ENCODE measurements around the gene ZNF205.

The ZNF205 gene

DNA sequence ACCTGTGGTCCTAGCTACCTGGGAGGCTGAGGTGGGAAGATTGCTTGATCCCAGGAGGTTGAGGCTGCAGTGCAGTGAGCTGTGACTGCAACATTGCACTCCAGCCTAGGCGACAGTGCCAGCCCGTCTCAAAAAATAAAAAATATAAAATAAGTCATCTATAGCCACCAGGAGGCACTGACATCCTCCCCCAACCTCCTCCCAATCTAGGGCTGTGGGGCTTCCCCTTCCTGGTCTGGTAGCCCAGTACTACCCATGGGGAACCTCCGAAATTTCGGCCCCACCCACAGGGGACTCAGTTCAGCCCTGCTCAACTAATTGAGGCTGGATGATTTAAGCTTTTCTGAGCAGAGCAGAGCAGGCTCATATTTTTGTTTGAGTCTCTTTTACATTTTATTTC lies 16.5 kb upstream of the ZNF205 start:
- Histone ChIP-seq H3K4me1 (ENCODE audit: control extremely low read depth in 1 of 4, control insufficient read depth in 4 of 4, insufficient read depth in 4 of 4, low read length in 3 of 4) (peaks cover 10 to 30% (median 22%) of the 10 kb centered on the region in 4 experiments), H3K9me3 (ENCODE audit: control extremely low read depth in 1 of 5, control insufficient read depth in 4 of 5, insufficient read depth in 2 of 5, low read depth in 1 of 5, low read length in 4 of 5) (no peaks in the 10 kb centered on the region), H3K27ac (ENCODE audit: insufficient read depth in 1 of 2, low read depth in 1 of 2, low read length in 2 of 2, poor library complexity in 1 of 2, severe bottlenecking in 2 of 2) (no peak overlapping the region), H3K36me3 (ENCODE audit: control insufficient read depth in 4 of 4, insufficient read depth in 4 of 4, low read length in 3 of 4) (no peaks in the 10 kb centered on the region), H3K27me3 (replicated peaks in 2 of 5; ENCODE audit: control insufficient read depth in 4 of 5, insufficient read depth in 5 of 5, low read length in 4 of 5) (no peaks in the 10 kb centered on the region), H3K4me3 (ENCODE audit: control insufficient read depth in 1 of 7, extremely low read depth in 1 of 7, insufficient read depth in 4 of 7, low read depth in 2 of 7, low read length in 6 of 7) (peak overlapping the region in 1 of 7 experiments; percentile 28)
- POLR2A ChIA-PET = interaction anchor here (0.6 kb wide), 1 partner anchor 20 kb away, joined by 3 read pairs; no protein-coding TSS in a partner anchor
- peak; percentile 81 to 87 (median 86) for DNase-seq
- WGBS (ENCODE audit: insufficient coverage) = 0% methylated on average over 1 of the region's 4 CpGs
- CTCF ChIA-PET = interaction anchor here (0.6 to 8.2 kb wide), 20 partner anchors 12 to 371 kb away, joined by 3 to 103 read pairs (median 4); no protein-coding TSS in a partner anchor

DNA sequence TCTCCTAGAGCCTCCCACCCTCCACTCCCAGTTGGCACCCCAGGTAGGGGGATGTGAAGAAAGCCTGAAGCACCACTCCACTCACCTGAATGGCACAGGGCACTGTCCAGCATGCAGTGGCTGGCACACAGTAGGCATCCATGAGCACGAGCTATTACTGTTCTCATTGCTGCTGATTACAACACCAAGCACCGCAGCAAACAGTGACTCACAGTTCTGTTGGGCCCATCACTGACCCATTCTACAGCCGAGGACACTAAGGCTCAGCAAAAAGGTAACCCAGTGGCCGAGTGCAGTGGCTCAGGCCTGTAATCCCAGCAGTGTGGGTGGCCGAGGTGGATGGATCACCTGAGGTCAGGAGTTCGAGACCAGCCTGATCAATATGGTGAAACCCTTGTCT lies 16.0 kb upstream of the ZNF205 start:
- ChIA-PET CTCF (interaction anchor here (0.6 to 8.2 kb wide), 15 partner anchors 11 to 75 kb away, joined by 3 to 103 read pairs (median 4); no protein-coding TSS in a partner anchor), POLR2A (no interaction called here)
- DNase-seq = no peak
- Histone ChIP-seq H3K9me3 (ENCODE audit: control extremely low read depth in 1 of 5, control insufficient read depth in 4 of 5, insufficient read depth in 2 of 5, low read depth in 1 of 5, low read length in 4 of 5) (no peaks in the 10 kb centered on the region), H3K36me3 (ENCODE audit: control insufficient read depth in 4 of 4, insufficient read depth in 4 of 4, low read length in 3 of 4) (no peaks in the 10 kb centered on the region), H3K4me1 (ENCODE audit: control extremely low read depth in 1 of 4, control insufficient read depth in 4 of 4, insufficient read depth in 4 of 4, low read length in 3 of 4) (peaks cover 10 to 32% (median 27%) of the 10 kb centered on the region in 4 experiments), H3K27ac (ENCODE audit: insufficient read depth in 1 of 2, low read depth in 1 of 2, low read length in 2 of 2, poor library complexity in 1 of 2, severe bottlenecking in 2 of 2) (no peak overlapping the region), H3K27me3 (replicated peaks in 2 of 5; ENCODE audit: control insufficient read depth in 4 of 5, insufficient read depth in 5 of 5, low read length in 4 of 5) (no peaks in the 10 kb centered on the region), H3K4me3 (ENCODE audit: control insufficient read depth in 1 of 7, extremely low read depth in 1 of 7, insufficient read depth in 4 of 7, low read depth in 2 of 7, low read length in 6 of 7) (no peak overlapping the region)
- WGBS (ENCODE audit: insufficient coverage) = 97% methylated on average over 5 of the region's 6 CpGs

DNA sequence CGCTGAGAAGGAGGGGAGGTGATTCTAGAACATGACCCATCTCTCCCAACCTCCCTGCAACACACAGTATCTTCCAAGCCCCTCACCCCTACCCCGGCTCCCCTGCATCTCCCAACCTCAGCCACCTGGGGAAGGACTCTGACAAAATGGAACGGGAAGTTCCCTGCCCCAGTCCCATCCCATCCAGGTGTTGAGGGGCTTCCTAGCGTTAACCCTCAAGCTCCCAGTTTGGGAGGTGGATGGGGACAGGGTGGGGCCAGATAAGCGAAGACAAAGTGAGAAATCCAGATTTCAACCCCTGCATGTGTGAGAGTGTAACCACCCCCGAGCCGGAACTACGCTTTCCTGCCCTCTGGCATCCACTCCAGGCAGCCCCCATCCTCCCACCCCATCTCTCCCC lies 15.1 kb upstream of the ZNF205 start:
- DNase-seq = no peak
- H3K4me1 ChIP-seq (ENCODE audit: control extremely low read depth in 1 of 4, control insufficient read depth in 4 of 4, insufficient read depth in 4 of 4, low read length in 3 of 4) = peaks cover 10 to 33% (median 32%) of the 10 kb centered on the region in 4 experiments
- no peaks in the 10 kb centered on the region for H3K36me3 ChIP-seq (ENCODE audit: control insufficient read depth in 4 of 4, insufficient read depth in 4 of 4, low read length in 3 of 4)
- CTCF ChIA-PET = interaction anchor here (0.6 to 8.2 kb wide), 7 partner anchors 10 to 498 kb away, joined by 3 to 103 read pairs (median 9); no protein-coding TSS in a partner anchor
- no peak overlapping the region for H3K4me3 ChIP-seq (ENCODE audit: control insufficient read depth in 1 of 7, extremely low read depth in 1 of 7, insufficient read depth in 4 of 7, low read depth in 2 of 7, low read length in 6 of 7)
- H3K9me3 ChIP-seq (ENCODE audit: control extremely low read depth in 1 of 5, control insufficient read depth in 4 of 5, insufficient read depth in 2 of 5, low read depth in 1 of 5, low read length in 4 of 5) = no peaks in the 10 kb centered on the region
- POLR2A ChIA-PET = no interaction called here
- WGBS (ENCODE audit: insufficient coverage) = 69% methylated on average over 6 of the region's 8 CpGs
- H3K27me3 ChIP-seq (replicated peaks in 2 of 5; ENCODE audit: control insufficient read depth in 4 of 5, insufficient read depth in 5 of 5, low read length in 4 of 5) = no peaks in the 10 kb centered on the region
- no peak overlapping the region for H3K27ac ChIP-seq (ENCODE audit: insufficient read depth in 1 of 2, low read depth in 1 of 2, low read length in 2 of 2, poor library complexity in 1 of 2, severe bottlenecking in 2 of 2)

DNA sequence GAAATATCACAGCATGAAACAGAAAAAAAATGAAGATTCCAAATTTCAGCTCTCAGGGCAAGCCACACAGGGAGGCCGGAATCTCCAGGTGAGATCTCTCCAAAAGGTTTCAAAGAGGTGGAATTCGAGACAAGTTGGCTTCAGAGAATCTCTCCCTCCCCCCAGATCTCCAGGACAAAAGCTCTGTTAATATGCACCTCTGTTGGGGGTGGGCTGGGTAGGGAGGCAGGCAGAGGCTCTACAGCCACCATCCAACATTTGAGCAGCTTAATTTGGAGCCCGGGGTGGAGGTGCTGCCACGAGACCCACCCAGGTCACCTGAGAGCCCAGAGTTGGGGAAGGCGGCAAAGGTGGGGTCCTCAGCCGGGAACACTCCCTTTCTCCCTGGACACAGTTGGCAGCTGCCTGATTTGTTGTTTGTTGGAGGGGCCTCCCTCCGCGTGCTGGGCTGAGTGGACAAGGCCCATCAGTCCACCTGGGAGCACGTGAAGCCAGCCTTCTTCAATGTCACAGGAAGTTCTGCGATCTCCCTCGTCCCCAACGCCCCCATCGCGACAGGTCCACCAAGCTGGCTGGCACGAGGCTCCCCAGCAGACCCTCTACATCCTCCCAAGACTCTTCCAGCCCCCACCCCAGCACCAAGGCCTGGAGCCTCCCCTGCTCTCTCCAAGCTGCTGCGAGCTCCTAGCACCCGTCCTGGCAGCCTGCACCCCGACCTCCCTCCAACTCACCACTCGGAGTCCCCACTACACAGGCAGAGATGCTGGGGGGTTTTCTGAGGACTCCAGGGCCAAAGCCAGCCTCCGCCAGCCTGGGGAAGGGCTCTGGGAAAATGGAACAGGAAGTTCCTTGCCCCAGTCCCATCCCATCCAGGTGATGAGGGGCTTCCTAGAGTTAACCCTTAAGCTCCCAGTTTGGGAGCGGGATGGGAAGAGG lies 13.7 kb upstream of the ZNF205 start, which contains the start of gene ZSCAN10:
Gene ZSCAN10, minus strand, starts transcription at position 836 of the 936 bp plus-strand sequence. CDS start 6,357 bp downstream, outside the sequence.
- no peak for DNase-seq
- CTCF ChIA-PET = interaction anchor here (1.2 to 8.2 kb wide), 8 partner anchors 8 to 68 kb away, joined by 3 to 103 read pairs (median 8); no protein-coding TSS in a partner anchor
- Histone ChIP-seq H3K27me3 (replicated peaks in 2 of 5; ENCODE audit: control insufficient read depth in 4 of 5, insufficient read depth in 5 of 5, low read length in 4 of 5) (no peaks in the 10 kb centered on the region), H3K4me1 (ENCODE audit: control extremely low read depth in 1 of 4, control insufficient read depth in 4 of 4, insufficient read depth in 4 of 4, low read length in 3 of 4) (peaks cover 10 to 41% (median 35%) of the 10 kb centered on the region in 4 experiments), H3K27ac (ENCODE audit: insufficient read depth in 1 of 2, low read depth in 1 of 2, low read length in 2 of 2, poor library complexity in 1 of 2, severe bottlenecking in 2 of 2) (no peak within 1 kb of the TSS), H3K36me3 (ENCODE audit: control insufficient read depth in 4 of 4, insufficient read depth in 4 of 4, low read length in 3 of 4) (no peaks in the 10 kb centered on the region), H3K4me3 (ENCODE audit: control insufficient read depth in 1 of 7, extremely low read depth in 1 of 7, insufficient read depth in 4 of 7, low read depth in 2 of 7, low read length in 6 of 7) (peak within 1 kb of the TSS in 6 of 7 experiments; percentile 9 to 59 (median 41)), H3K9me3 (ENCODE audit: control extremely low read depth in 1 of 5, control insufficient read depth in 4 of 5, insufficient read depth in 2 of 5, low read depth in 1 of 5, low read length in 4 of 5) (no peaks in the 10 kb centered on the region)
- POLR2A ChIA-PET = interaction anchor here (0.5 kb wide), 1 partner anchor 59 kb away, joined by 5 read pairs; no protein-coding TSS in a partner anchor
- 80% methylated on average over 15 of the region's 21 CpGs for WGBS (ENCODE audit: insufficient coverage)

DNA sequence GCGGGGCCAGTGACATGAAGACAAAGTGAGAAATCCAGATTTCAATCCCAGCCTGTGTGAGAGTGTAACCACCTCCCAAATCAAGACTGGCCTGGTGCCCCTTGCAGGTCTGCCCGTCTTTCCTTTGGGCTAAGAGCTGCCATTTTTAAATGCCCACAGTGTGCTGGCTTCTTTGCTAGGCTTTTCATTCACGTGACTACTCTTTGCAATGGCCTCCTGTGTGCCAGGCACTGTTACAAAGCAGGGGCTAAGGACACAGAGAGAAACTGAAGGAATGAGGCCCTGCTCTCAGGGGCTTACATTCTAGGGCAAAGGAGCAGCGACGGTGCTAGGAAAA lies 13.0 kb upstream of the ZNF205 start:
- WGBS (ENCODE audit: insufficient coverage) = 96% methylated on average over 5 of the region's 5 CpGs
- no peak for DNase-seq
- ChIA-PET CTCF (interaction anchor here (1.3 to 8.2 kb wide), 5 partner anchors 9 to 38 kb away, joined by 3 to 103 read pairs (median 9); no protein-coding TSS in a partner anchor), POLR2A (no interaction called here)
- Histone ChIP-seq H3K4me3 (ENCODE audit: control insufficient read depth in 1 of 7, extremely low read depth in 1 of 7, insufficient read depth in 4 of 7, low read depth in 2 of 7, low read length in 6 of 7) (peak overlapping the region in 1 of 7 experiments; percentile 59), H3K9me3 (ENCODE audit: control extremely low read depth in 1 of 5, control insufficient read depth in 4 of 5, insufficient read depth in 2 of 5, low read depth in 1 of 5, low read length in 4 of 5) (no peaks in the 10 kb centered on the region), H3K27me3 (replicated peaks in 2 of 5; ENCODE audit: control insufficient read depth in 4 of 5, insufficient read depth in 5 of 5, low read length in 4 of 5) (no peaks in the 10 kb centered on the region), H3K36me3 (ENCODE audit: control insufficient read depth in 4 of 4, insufficient read depth in 4 of 4, low read length in 3 of 4) (no peaks in the 10 kb centered on the region), H3K27ac (ENCODE audit: insufficient read depth in 1 of 2, low read depth in 1 of 2, low read length in 2 of 2, poor library complexity in 1 of 2, severe bottlenecking in 2 of 2) (no peak overlapping the region), H3K4me1 (ENCODE audit: control extremely low read depth in 1 of 4, control insufficient read depth in 4 of 4, insufficient read depth in 4 of 4, low read length in 3 of 4) (peaks cover 10 to 41% (median 35%) of the 10 kb centered on the region in 4 experiments)

DNA sequence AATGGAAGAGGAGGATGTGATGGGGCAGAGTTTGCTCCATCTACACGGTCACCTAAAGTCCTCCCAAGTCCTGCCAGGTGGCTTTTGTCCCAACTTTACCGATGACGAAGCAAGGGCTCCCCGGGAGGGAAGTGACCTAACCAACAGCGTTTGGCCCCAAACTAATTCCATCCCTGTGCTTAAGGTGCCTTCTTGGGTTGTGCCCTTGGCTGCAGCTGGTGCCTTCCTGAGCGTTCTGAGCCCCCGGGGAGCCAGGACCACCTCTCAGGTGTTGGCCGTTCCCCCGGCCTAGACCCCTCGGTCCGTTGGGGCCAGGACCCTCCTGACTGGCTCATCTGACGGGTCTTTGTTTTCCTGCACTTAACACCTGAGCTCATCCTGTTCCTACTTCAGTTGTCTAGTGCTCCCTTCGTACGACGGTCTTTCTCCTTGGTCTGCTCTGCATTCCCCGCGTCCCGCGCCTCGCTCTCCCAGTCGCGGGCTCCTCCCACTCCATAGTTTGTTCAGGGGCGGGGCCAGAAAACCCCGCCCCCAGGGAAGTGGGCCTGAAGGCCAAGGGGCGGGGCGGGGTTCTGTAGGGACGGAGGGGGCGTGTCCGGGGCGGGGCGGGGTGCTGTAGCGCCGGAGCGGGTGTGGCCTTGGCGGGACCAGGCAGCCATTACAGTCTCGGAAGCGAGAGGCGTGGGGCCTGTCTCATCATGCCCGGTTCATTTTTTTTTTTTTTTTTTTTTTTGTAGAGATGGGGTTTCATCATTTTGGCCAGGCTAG lies 12.5 kb upstream of the ZNF205 start:
- H3K4me1 ChIP-seq (ENCODE audit: control extremely low read depth in 1 of 4, control insufficient read depth in 4 of 4, insufficient read depth in 4 of 4, low read length in 3 of 4) = peaks cover 10 to 41% (median 35%) of the 10 kb centered on the region in 4 experiments
- no peaks in the 10 kb centered on the region for H3K9me3 ChIP-seq (ENCODE audit: control extremely low read depth in 1 of 5, control insufficient read depth in 4 of 5, insufficient read depth in 2 of 5, low read depth in 1 of 5, low read length in 4 of 5)
- H3K27ac ChIP-seq (ENCODE audit: insufficient read depth in 1 of 2, low read depth in 1 of 2, low read length in 2 of 2, poor library complexity in 1 of 2, severe bottlenecking in 2 of 2) = no peak overlapping the region
- CTCF ChIA-PET = interaction anchor here (1.0 to 8.2 kb wide), 10 partner anchors 9 to 39 kb away, joined by 3 to 103 read pairs (median 5); no protein-coding TSS in a partner anchor
- WGBS (ENCODE audit: insufficient coverage) = 9% methylated on average over 29 of the region's 39 CpGs
- H3K36me3 ChIP-seq (ENCODE audit: control insufficient read depth in 4 of 4, insufficient read depth in 4 of 4, low read length in 3 of 4) = no peaks in the 10 kb centered on the region
- POLR2A ChIA-PET = no interaction called here
- H3K27me3 ChIP-seq (replicated peaks in 2 of 5; ENCODE audit: control insufficient read depth in 4 of 5, insufficient read depth in 5 of 5, low read length in 4 of 5) = no peaks in the 10 kb centered on the region
- peak; percentile 90 to 93 (median 92) for DNase-seq
- H3K4me3 ChIP-seq (ENCODE audit: control insufficient read depth in 1 of 7, extremely low read depth in 1 of 7, insufficient read depth in 4 of 7, low read depth in 2 of 7, low read length in 6 of 7) = peak overlapping the region in 6 of 7 experiments; percentile 9 to 59 (median 41)

Measured in common myeloid progenitor, CD34-positive (primary cell).